Right ventricle myocardium inferior (tissue), 1 donor: ENCODE data around the gene PCED1B. TPM values are rescaled to one million over a fixed set of nuclear protein-coding genes. Genes with fewer than 3 reads are reported as not detected.
A peak's percentile ranks its signal among the peaks of the same experiment; 100 is the strongest.
"Not testable (repeated sequence)": the region's sequence is repeated elsewhere in the genome, so short reads cannot be mapped to it uniquely, and the experiment has no call there.

ENCODE experiments used
- ATAC-seq: fragments of 200-7000 bp; cut with Tn5 transposase; one replicate; pipeline ENCODE4 v1.9.1; 2020; ENCODE audit warnings: mild to moderate bottlenecking, moderate library complexity
- DNase-seq: peaks from one replicate; pipeline ENCODE4 v3.0.0; 2021; ENCODE audit errors: missing footprints
- intact Hi-C: fragments of 100-400 bp; cut with DNase I; formaldehyde crosslinking; loops from one replicate; pipeline ENCODE4 v1.11.0; 2022
- total RNA-seq: library from RNA; stranded (reverse); fragmentation: NEBNext Ultra II Directional; extraction: Animal tissue kit (Norgen Biotek cat#: 25700); gene quantifications from one replicate; pipeline ENCODE4 v1.2.1, GENCODE V29; 2021
- donor health status: DM: no; HTN: yes; CAD: no; lungs with severe emphysema.

PCED1B gene
- total RNA-seq, 1 donor from 2014 or later: 0.89 TPM

DNA sequence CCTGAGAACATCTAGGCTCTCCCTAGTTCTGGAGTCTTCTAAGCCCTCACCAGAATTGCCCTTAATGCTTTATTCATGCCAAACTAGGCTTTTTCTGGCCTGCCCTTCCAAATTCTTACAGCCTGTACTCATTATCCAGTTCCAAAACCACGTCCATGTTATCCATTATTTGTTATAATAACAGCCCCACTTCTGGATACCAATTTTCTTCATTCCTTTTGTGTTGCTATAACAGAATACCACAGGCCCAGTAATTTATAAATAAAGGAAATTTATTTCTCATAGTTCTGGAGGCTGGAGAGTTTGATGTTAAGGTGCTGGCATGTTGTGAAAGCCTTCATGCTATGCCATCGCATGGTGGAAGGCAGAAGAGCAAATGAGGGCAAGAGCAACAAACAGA is 68.3 kb downstream of the PCED1B start:
- no peak for ATAC-seq
- DNase-seq: no peak
- intact Hi-C loops: no loop called here

DNA sequence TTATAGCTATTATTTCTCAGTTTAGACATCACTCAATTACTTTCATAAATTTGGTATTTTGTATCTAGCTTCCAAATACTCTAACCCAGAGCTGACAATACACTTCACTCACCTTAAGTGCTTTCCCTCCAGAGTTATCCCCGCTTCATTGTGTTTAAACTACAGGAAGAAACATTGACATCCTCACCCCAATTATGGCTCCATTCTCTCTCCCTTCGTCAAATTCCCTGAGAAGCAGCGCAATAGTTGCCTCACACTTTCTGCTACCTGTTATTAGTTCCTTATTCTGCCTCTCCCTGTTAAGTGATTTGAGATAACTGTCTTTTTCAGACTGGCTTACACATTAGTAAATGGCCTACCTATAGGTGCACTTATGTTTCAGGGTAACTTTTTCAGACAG is 69.7 kb downstream of the PCED1B start:
- no peak for DNase-seq
- no peak for ATAC-seq
- intact Hi-C loops: no loop called here

- ATAC-seq (no peak), DNase-seq (no peak)
- intact Hi-C loops: no loop called here
Observed at GRCh38 chr12:47152095-47152494, 72.7 kb downstream of the PCED1B start.

DNA sequence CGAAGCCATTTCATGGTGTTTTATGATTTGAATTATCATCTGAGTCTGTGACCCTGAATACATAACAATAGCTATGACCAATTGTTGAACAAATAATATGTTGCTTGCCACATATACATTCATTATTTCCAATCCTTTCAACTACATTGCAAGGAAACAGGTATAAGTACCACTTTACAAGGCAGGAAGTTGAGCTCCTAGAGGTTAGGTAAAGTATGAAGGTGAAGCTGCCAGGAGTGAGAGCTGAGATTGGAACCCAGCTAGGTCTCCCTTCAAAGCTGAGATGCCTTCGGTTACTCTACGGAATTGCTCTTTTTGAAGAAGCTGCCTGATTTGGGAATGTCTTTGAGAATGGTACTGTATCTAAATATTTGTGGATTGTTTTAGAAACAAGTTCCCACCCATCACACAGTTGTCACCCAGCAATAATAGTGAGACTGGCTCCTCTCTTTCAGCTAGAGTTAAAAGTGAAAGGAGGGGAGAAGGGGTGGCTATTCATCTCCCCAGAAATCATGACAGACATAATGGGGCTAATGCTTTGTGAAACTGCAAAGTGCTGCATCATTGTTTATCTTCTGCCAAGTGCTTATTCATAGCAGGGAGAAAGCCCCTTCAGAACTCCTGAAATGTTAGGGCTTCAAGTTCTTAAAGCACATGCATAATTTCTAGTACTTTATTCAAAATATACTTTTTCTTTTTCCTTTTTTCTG is 76.2 kb downstream of the PCED1B start:
- intact Hi-C loops: no loop called here
- DNase-seq: no peak

GRCh38 chr12:47156167-47156736 is 76.8 kb downstream of the PCED1B start:
- intact Hi-C loops: no loop called here
- ATAC-seq: peak; percentile 86
- DNase-seq: no peak

More for the DNA sequence above, 76.2 kb downstream of the PCED1B start:
- ATAC-seq: no peak

- no peak for DNase-seq
- ATAC-seq: no peak
- intact Hi-C loops: no loop called here
Observed at GRCh38 chr12:47158792-47159191, 79.4 kb downstream of the PCED1B start.

- no peak for DNase-seq
- intact Hi-C loops: no loop called here
- no peak for ATAC-seq
Observed at GRCh38 chr12:47159348-47159747, 79.9 kb downstream of the PCED1B start.

- ATAC-seq: no peak
- intact Hi-C loops: no loop called here
- no peak for DNase-seq
Observed at GRCh38 chr12:47160316-47161244, 81.2 kb downstream of the PCED1B start.

DNA sequence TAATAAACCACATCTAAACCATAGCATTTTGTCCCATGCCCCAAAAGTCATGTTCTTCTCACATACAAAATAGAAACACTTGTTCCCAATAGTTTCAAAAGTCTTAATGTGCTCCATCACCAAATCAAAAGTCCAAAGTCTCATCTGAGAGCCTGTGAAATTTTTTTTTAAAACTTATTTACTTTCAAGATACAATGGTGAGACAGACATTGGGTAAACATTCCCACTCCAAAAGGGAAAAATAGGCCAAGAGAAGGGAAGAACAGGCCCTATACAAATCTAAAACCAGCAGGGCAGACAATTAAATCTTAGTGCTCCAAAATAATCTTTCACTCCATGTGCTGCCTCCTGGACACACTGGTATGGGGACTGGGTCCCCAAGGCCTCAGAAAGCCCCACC is 84.7 kb downstream of the PCED1B start:
- ATAC-seq: no peak
- intact Hi-C loops: no loop called here
- no peak for DNase-seq

GRCh38 chr12:47164724-47165439 is 85.5 kb downstream of the PCED1B start:
- intact Hi-C loops: no loop called here
- ATAC-seq (no peak), DNase-seq (no peak)

DNA sequence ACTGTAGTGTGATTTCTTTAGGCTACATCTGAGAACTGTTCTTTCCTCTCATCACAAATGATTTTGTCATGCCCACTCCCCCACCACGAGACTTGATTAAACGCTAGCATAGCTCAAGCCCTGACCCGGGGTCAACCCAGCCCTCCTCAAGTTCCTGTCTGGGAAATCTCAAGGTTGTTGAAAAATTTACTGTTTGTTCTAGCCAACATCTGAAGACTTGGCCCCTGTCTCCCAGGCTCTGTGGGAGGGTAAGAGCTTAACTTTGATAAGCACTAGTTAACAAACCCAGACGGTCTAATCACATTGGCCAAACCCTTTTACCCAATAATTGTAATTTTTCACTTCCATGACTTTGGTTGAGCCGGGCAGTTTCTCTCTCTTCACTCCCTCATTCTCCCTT is 86.5 kb downstream of the PCED1B start:
- intact Hi-C loops: no loop called here

DNA sequence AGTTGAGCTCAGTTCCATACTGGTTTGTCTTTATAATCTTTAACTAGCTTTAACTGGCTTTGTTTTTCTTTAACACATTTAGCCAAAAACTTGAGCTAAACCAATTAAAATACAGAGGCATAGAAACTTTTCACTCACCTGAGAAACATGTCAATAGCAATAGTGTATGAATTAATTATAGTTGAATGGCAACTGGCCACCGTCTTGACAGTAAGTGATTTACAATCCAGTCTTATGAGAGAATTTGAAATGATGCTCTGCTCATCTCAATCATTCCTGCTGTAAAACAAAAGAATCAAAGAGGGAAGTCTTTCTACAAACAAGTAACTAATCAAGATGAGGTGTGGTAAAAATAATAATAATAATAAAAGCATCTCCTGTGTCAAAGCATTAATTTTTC is 86.9 kb downstream of the PCED1B start:
- intact Hi-C loops: no loop called here
- no peak for DNase-seq
- no peak for ATAC-seq

More for the DNA sequence above, 86.5 kb downstream of the PCED1B start:
- ATAC-seq (peak; percentile 20), DNase-seq (no peak)

- intact Hi-C loops, ATAC-seq, DNase-seq: not testable (repeated sequence)
Observed at GRCh38 chr12:47170281-47170680, 90.9 kb downstream of the PCED1B start.

- intact Hi-C loops: no loop called here
- ATAC-seq (no peak), DNase-seq (no peak)
Observed at GRCh38 chr12:47178014-47178413, 98.6 kb downstream of the PCED1B start.

GRCh38 chr12:47182164-47182938 is 102.9 kb downstream of the PCED1B start:
- intact Hi-C loops, ATAC-seq, DNase-seq: not testable (repeated sequence)

DNA sequence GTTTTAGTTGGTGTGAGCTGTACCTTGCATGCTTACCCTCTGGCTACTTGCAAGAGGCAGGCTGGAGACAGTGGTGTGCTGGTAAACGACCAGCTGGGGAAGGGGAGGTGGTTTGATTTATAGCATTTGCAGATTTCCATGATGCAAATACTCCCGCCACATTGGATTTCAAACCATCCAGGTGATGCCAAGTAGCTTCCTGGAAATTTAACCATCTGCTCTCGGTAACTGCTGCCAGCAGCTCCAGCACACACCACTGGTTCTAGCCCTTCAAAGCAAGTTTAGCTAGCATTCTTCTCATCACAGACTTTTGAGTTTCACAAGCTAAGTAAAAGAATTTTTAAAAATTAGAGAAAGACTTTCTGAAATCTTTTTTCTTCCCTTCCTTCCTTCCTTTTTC is 104.8 kb downstream of the PCED1B start:
- DNase-seq (no peak), ATAC-seq (no peak)
- intact Hi-C loops: no loop called here

DNA sequence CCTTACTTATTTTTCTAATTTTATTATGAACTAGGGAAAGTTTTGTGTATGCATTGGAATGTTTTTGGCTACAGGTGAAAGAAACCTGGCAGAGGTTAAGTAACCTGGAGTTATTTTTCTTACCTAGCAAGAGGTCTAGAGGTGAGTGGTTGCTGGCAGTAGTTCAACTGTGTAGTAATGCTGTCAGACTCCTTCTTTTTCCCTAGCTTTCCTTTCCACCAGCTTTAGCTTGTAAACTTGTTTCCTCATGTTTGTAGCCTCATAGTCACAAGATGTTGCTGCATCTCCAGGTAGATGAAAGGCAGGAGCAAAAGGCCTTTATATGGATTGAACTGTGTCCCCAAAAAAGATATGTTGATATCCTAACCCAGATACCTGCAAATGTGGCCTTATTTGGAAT is 105.4 kb downstream of the PCED1B start:
- intact Hi-C loops: no loop called here
- no peak for DNase-seq
- no peak for ATAC-seq

- intact Hi-C loops: no loop called here
- ATAC-seq: no peak
Observed at GRCh38 chr12:47186246-47186645, 106.8 kb downstream of the PCED1B start.

More at GRCh38 chr12:47186246-47186645, 106.8 kb downstream of the PCED1B start:
- no peak for DNase-seq
